Measurements from ENCODE around the gene NCF1.
"Not testable (repeated sequence)": the region's sequence is repeated elsewhere in the genome, so short reads cannot be mapped to it uniquely, and the experiment has no call there.

Gene NCF1

DNA sequence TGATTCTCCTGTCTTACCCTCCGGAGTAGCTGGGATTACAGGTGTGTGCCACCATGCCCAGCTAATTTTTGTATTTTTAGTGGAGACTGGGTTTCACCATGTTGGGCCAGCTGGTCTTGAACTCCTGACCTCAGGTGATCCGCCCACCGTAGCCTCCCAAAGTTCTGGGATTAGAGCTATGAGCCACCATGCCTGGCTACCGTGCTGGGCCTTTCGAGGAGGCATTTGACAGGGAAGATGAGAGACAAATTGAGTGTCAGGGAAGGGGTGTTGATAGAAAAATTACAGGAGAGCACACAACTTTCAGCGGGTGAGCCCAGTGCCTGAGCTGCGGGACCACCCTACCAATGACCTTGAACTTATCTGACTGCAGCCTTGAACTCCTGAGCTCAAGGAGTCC lies 3.7 kb upstream of the NCF1 start:
- not testable (repeated sequence) for H3K36me3 Mint-ChIP-seq (ENCODE audit: low read depth); H3K27ac Mint-ChIP-seq; H3K9me3 Mint-ChIP-seq; H3K27me3 Mint-ChIP-seq; H3K4me1 Mint-ChIP-seq (ENCODE audit: low read depth); H3K4me3 Mint-ChIP-seq

- not testable (repeated sequence) for H3K9me3 Mint-ChIP-seq; H3K27ac Mint-ChIP-seq; H3K27me3 Mint-ChIP-seq; H3K36me3 Mint-ChIP-seq (ENCODE audit: low read depth); H3K4me3 Mint-ChIP-seq; H3K4me1 Mint-ChIP-seq (ENCODE audit: low read depth)
Measured at GRCh38 chr7:74772093-74772492, 1.7 kb upstream of the NCF1 start.

DNA sequence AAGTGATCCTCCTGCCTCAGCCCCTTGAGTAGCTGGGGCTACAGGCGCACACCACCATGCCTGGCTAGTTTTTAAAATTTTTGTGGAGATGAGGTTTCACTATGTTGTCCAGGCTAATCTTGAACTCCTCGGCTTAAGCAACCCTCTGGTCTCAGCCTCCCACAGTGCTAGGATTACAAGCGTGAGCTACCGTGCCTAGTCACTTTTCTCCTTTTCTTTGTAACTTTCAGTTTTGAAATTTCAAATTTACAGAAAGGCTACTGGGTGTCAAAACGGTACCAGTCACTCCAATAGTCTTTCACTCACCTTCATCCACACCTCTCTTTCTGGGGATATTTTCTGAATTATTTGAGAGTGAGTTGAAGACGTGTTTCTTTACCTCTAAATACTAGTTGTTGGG lies 1.3 kb downstream of the NCF1 start:
- not testable (repeated sequence) for H3K27me3 Mint-ChIP-seq; H3K4me1 Mint-ChIP-seq (ENCODE audit: low read depth); H3K27ac Mint-ChIP-seq; H3K36me3 Mint-ChIP-seq (ENCODE audit: low read depth); H3K4me3 Mint-ChIP-seq; H3K9me3 Mint-ChIP-seq

- H3K9me3 Mint-ChIP-seq; H3K27ac Mint-ChIP-seq; H3K36me3 Mint-ChIP-seq (ENCODE audit: low read depth); H3K4me3 Mint-ChIP-seq; H3K4me1 Mint-ChIP-seq (ENCODE audit: low read depth); H3K27me3 Mint-ChIP-seq: not testable (repeated sequence)
Measured at GRCh38 chr7:74779053-74779452, 5.2 kb downstream of the NCF1 start.

DNA sequence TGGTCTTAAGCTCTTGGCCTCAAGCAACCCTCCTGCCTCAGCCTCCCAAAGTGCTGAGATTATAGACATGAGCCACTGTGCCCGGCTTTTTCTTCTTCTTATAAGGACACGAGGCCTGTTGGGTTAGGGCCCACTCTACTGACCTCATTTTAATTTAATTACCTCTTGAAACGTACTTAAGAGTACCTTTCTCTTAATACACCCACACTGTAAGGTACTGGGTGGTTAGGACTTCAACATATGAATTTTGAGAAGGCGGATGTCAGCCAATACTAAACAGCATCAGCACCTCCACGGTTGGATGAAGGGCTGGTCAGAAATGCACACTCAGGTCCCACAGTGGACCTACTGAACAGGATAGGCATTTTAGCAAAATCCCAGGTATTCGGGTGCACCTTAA lies 7.9 kb downstream of the NCF1 start:
- not testable (repeated sequence) for H3K9me3 Mint-ChIP-seq; H3K36me3 Mint-ChIP-seq (ENCODE audit: low read depth); H3K4me1 Mint-ChIP-seq (ENCODE audit: low read depth); H3K27me3 Mint-ChIP-seq; H3K27ac Mint-ChIP-seq; H3K4me3 Mint-ChIP-seq

DNA sequence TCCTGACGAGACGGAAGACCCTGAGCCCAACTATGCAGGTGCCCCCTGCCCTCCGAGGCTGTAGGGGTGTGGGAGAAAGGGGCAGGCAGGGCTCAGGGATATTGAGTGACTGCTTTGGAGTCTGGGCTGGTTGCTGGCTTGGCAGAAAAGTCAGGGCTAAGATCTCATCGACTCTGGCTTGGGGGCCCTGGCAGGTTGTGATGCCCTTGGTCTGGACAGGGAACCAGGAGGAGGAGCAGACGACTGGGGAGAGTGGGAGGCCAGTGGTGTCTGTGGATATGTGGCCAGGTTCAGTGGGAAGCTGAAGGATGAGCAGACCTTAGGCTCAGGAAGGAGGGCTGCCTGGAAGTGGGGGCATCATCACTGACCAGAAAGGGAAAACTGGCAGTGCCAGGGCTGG lies 9.8 kb downstream of the NCF1 start:
- H3K9me3 Mint-ChIP-seq; H3K27me3 Mint-ChIP-seq; H3K27ac Mint-ChIP-seq; H3K4me1 Mint-ChIP-seq (ENCODE audit: low read depth); H3K4me3 Mint-ChIP-seq; H3K36me3 Mint-ChIP-seq (ENCODE audit: low read depth): not testable (repeated sequence)

DNA sequence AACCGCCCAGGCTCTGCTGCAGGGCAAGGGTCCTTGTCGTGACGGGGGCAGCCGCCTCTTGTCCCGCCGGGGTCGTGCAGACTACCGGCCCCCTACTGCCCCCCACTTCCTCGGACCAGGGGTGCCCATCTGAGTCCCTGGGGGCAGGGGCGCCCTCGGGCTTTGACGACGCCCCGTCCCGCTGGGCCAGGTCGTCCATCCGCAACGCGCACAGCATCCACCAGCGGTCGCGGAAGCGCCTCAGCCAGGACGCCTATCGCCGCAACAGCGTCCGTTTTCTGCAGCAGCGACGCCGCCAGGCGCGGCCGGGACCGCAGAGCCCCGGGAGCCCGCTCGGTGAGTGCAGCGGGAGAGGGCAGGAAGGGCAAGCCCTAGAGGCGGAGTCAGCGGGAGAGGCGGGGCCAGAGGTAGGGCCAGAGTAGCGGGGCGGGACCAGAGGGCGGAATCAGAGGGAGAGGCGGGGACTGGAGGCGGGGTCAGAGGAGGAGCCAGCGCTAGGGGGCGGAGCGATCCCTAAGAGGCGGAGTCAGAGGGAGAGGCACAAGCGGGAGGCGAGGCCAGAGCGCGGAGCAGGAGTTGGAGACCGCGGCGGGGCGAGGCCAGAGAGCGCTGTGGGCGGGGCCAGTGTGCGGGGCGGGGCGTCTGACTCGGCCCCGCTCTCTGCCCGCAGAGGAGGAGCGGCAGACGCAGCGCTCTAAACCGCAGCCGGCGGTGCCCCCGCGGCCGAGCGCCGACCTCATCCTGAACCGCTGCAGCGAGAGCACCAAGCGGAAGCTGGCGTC lies 14.7 kb downstream of the NCF1 start:
- H3K4me3 Mint-ChIP-seq; H3K27ac Mint-ChIP-seq; H3K27me3 Mint-ChIP-seq; H3K9me3 Mint-ChIP-seq; H3K36me3 Mint-ChIP-seq (ENCODE audit: low read depth); H3K4me1 Mint-ChIP-seq (ENCODE audit: low read depth): not testable (repeated sequence)

- H3K9me3 Mint-ChIP-seq; H3K27ac Mint-ChIP-seq; H3K36me3 Mint-ChIP-seq (ENCODE audit: low read depth); H3K27me3 Mint-ChIP-seq; H3K4me3 Mint-ChIP-seq; H3K4me1 Mint-ChIP-seq (ENCODE audit: low read depth): not testable (repeated sequence)
Measured at GRCh38 chr7:74789200-74789736, 15.5 kb downstream of the NCF1 start.

- not testable (repeated sequence) for H3K27me3 Mint-ChIP-seq; H3K9me3 Mint-ChIP-seq; H3K4me3 Mint-ChIP-seq; H3K36me3 Mint-ChIP-seq (ENCODE audit: low read depth); H3K4me1 Mint-ChIP-seq (ENCODE audit: low read depth); H3K27ac Mint-ChIP-seq
Measured at GRCh38 chr7:74797848-74798622, 24.2 kb downstream of the NCF1 start.

- not testable (repeated sequence) for H3K4me3 Mint-ChIP-seq; H3K27ac Mint-ChIP-seq; H3K27me3 Mint-ChIP-seq; H3K4me1 Mint-ChIP-seq (ENCODE audit: low read depth); H3K9me3 Mint-ChIP-seq; H3K36me3 Mint-ChIP-seq (ENCODE audit: low read depth)
Measured at GRCh38 chr7:74798644-74799043, 24.8 kb downstream of the NCF1 start.

- H3K27ac Mint-ChIP-seq; H3K4me1 Mint-ChIP-seq (ENCODE audit: low read depth); H3K9me3 Mint-ChIP-seq; H3K27me3 Mint-ChIP-seq; H3K4me3 Mint-ChIP-seq; H3K36me3 Mint-ChIP-seq (ENCODE audit: low read depth): not testable (repeated sequence)
Measured at GRCh38 chr7:74815882-74816281, 42.1 kb downstream of the NCF1 start.

GRCh38 chr7:74820146-74820805 lies 46.5 kb downstream of the NCF1 start:
- not testable (repeated sequence) for H3K27ac Mint-ChIP-seq; H3K9me3 Mint-ChIP-seq; H3K4me3 Mint-ChIP-seq; H3K36me3 Mint-ChIP-seq (ENCODE audit: low read depth); H3K4me1 Mint-ChIP-seq (ENCODE audit: low read depth); H3K27me3 Mint-ChIP-seq

- H3K9me3 Mint-ChIP-seq; H3K4me1 Mint-ChIP-seq (ENCODE audit: low read depth); H3K4me3 Mint-ChIP-seq; H3K27ac Mint-ChIP-seq; H3K27me3 Mint-ChIP-seq; H3K36me3 Mint-ChIP-seq (ENCODE audit: low read depth): not testable (repeated sequence)
Measured at GRCh38 chr7:74821259-74821658, 47.4 kb downstream of the NCF1 start.

DNA sequence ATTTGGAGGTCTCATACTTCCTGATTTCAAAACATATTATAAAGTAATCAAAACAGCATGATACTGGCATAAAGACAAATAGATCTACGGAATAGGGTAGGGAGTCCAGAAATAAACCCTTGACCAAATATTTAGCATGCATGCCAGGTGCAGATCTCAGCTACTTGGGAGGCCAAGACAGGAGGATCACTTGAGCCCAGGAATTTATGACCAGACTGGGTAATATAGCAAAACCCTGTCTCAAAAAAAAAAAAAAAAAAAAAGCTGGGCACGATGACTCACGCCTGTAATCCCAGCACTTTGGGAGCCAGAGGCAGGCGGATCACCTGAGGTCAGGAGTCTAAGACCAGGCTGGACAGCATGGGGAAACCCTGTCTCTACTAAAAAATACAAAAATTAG lies 56.1 kb downstream of the NCF1 start:
- not testable (repeated sequence) for H3K27ac Mint-ChIP-seq; H3K4me3 Mint-ChIP-seq; H3K9me3 Mint-ChIP-seq; H3K36me3 Mint-ChIP-seq (ENCODE audit: low read depth); H3K4me1 Mint-ChIP-seq (ENCODE audit: low read depth); H3K27me3 Mint-ChIP-seq

DNA sequence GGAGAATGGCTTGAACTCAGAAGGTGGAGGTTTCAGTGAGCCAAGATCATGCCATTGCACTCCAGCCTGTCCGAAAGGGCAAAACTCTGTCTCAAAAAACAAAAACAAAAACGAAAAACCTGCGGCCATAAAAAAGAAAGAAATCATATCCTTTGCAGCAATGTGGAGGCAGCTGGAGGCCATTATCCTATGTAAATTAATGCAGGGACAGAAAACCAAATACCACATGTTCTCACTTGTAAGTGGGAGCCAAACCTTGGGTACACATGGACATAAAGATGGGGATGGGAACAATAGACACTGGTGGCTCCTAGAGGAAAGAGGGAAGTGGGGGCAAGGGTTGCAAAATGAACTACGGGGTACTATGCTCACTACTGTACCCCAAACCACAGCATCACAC lies 56.6 kb downstream of the NCF1 start:
- H3K27me3 Mint-ChIP-seq; H3K9me3 Mint-ChIP-seq; H3K36me3 Mint-ChIP-seq (ENCODE audit: low read depth); H3K27ac Mint-ChIP-seq; H3K4me3 Mint-ChIP-seq; H3K4me1 Mint-ChIP-seq (ENCODE audit: low read depth): not testable (repeated sequence)

Data from stimulated activated naive CD8-positive, alpha-beta T cell treated with anti-CD3 and anti-CD28 coated beads, Interleukin-15, Interleukin-2, amounts not matched to agents 100 ng/mL and 50 ng/mL, for 24 hours (primary cell).